Nephron (organoid): ENCODE data around the gene ZFYVE28.
A peak's percentile ranks its signal among the peaks of the same experiment; 100 is the strongest.

ENCODE experiments used
- H3K27ac Mint-ChIP-seq, 3 experiments: 2 replicates each; pipeline ENCODE4 v1.8.0; 2020; ENCODE audit warnings: mixed read lengths in 3 of 3, mild to moderate bottlenecking in 2 of 3, moderate library complexity in 1 of 3
- H3K27me3 Mint-ChIP-seq: 2 replicates; pipeline ENCODE4 v1.8.0; 2021; ENCODE audit warnings: low read depth, mild to moderate bottlenecking, moderate library complexity, mixed read lengths
- H3K36me3 Mint-ChIP-seq: 2 replicates; pipeline ENCODE4 v1.8.0; 2020; ENCODE audit warnings: low read depth, mixed read lengths
- H3K4me1 Mint-ChIP-seq: 2 replicates; pipeline ENCODE4 v1.8.0; 2020; ENCODE audit warnings: mixed read lengths
- H3K4me3 Mint-ChIP-seq, 3 experiments: 2 replicates each; pipeline ENCODE4 v1.8.0; 2020; ENCODE audit warnings: mild to moderate bottlenecking in 3 of 3, mixed read lengths in 3 of 3, moderate library complexity in 2 of 3
- H3K9me3 Mint-ChIP-seq: 2 replicates; pipeline ENCODE4 v1.8.0; 2020; ENCODE audit warnings: mixed read lengths
- CTCF ChIP-seq, 3 experiments: fragments of 200-600 bp; sonication (generic); IDR thresholded peaks; one replicate each; pipeline ENCODE4 v1.5.0; 2021; ENCODE audit warnings: antibody characterized with exemption in 3 of 3; ENCODE audit not compliant: unreplicated experiment in 3 of 3

ZFYVE28 gene

GRCh38 chr4:2273657-2274319 lies 144.7 kb downstream of the ZFYVE28 start:
- Mint-ChIP-seq H3K36me3 (no peaks in the 10 kb centered on the region), H3K27ac (no peak overlapping the region), H3K4me1 (peaks cover 26% of the 10 kb centered on the region), H3K4me3 (no peak overlapping the region), H3K27me3 (no peaks in the 10 kb centered on the region), H3K9me3 (no peaks in the 10 kb centered on the region)
- no peak for TF ChIP-seq CTCF (IDR thresholded peaks at IDR 0.05; ENCODE audit: unreplicated experiment in 3 of 3)

- Mint-ChIP-seq H3K27me3 (no peaks in the 10 kb centered on the region), H3K36me3 (no peaks in the 10 kb centered on the region), H3K4me1 (peaks cover 28% of the 10 kb centered on the region), H3K27ac (no peak overlapping the region), H3K4me3 (no peak overlapping the region), H3K9me3 (no peaks in the 10 kb centered on the region)
- TF ChIP-seq CTCF (IDR thresholded peaks at IDR 0.05; ENCODE audit: unreplicated experiment in 3 of 3) = no peak
Observed at GRCh38 chr4:2273221-2273620, 145.2 kb downstream of the ZFYVE28 start.

GRCh38 chr4:2272828-2273120 lies 145.7 kb downstream of the ZFYVE28 start:
- no peaks in the 10 kb centered on the region for H3K36me3 Mint-ChIP-seq
- no peak overlapping the region for H3K27ac Mint-ChIP-seq
- no peaks in the 10 kb centered on the region for H3K27me3 Mint-ChIP-seq
- TF ChIP-seq CTCF (IDR thresholded peaks at IDR 0.05; ENCODE audit: unreplicated experiment in 3 of 3) = no peak
- peaks cover 28% of the 10 kb centered on the region for H3K4me1 Mint-ChIP-seq
- H3K9me3 Mint-ChIP-seq = no peaks in the 10 kb centered on the region
- H3K4me3 Mint-ChIP-seq = no peak overlapping the region

GRCh38 chr4:2272026-2272827 lies 146.2 kb downstream of the ZFYVE28 start:
- H3K27ac Mint-ChIP-seq = peak overlapping the region in 1 of 3 experiments; percentile 78
- TF ChIP-seq CTCF (IDR thresholded peaks at IDR 0.05; ENCODE audit: unreplicated experiment in 3 of 3) = no peak
- no peaks in the 10 kb centered on the region for H3K9me3 Mint-ChIP-seq
- H3K36me3 Mint-ChIP-seq = no peaks in the 10 kb centered on the region
- H3K4me1 Mint-ChIP-seq = peaks cover 28% of the 10 kb centered on the region
- H3K27me3 Mint-ChIP-seq = no peaks in the 10 kb centered on the region
- H3K4me3 Mint-ChIP-seq = no peak overlapping the region

GRCh38 chr4:2271279-2272025 lies 147.0 kb downstream of the ZFYVE28 start:
- no peak overlapping the region for H3K4me3 Mint-ChIP-seq
- no peaks in the 10 kb centered on the region for H3K9me3 Mint-ChIP-seq
- no peak for TF ChIP-seq CTCF (IDR thresholded peaks at IDR 0.05; ENCODE audit: unreplicated experiment in 3 of 3)
- no peak overlapping the region for H3K27ac Mint-ChIP-seq
- no peaks in the 10 kb centered on the region for H3K27me3 Mint-ChIP-seq
- no peaks in the 10 kb centered on the region for H3K36me3 Mint-ChIP-seq
- peaks cover 30% of the 10 kb centered on the region for H3K4me1 Mint-ChIP-seq
